Heart right ventricle (tissue), 16 donors: Measurements from ENCODE around the gene SHROOM4. TPM values are rescaled to one million over a fixed set of nuclear protein-coding genes. Genes with fewer than 3 reads are reported as not detected.

ENCODE experiments used
- ATAC-seq, 8 donors: fragments of 200-7000 bp; cut with Tn5 transposase; one replicate each; pipeline ENCODE4 v1.9.1; 2020; ENCODE audit warnings: mild to moderate bottlenecking in 8 of 8, moderate library complexity in 8 of 8, moderate number of reproducible peaks in 1 of 8
- DNase-seq, 2 donors: peaks; one replicate each; pipeline ENCODE4 v3.0.0-alpha.2; 2020
- H3K27ac ChIP-seq, 10 donors: fragments of 200-600 bp; sonication (generic) in 2 of 10; one replicate each; pipeline versions ENCODE4 v1.5.0 to v1.8.0; 2020 to 2022; ENCODE audit warnings: mild to moderate bottlenecking in 3 of 10
- H3K27me3 ChIP-seq, 7 donors: fragments of 200-600 bp; one replicate each; pipeline ENCODE4 v1.8.0; 2021 to 2022; ENCODE audit warnings: mild to moderate bottlenecking in 2 of 7
- H3K36me3 ChIP-seq, 9 donors: fragments of 200-600 bp; sonication (generic) in 1 of 9; one replicate each; pipeline versions ENCODE4 v1.5.0 to v1.8.0; 2020 to 2022; ENCODE audit warnings: mild to moderate bottlenecking in 2 of 9
- H3K4me1 ChIP-seq, 9 donors: fragments of 200-600 bp; sonication (generic) in 1 of 9; one replicate each; pipeline versions ENCODE4 v1.5.0 to v1.8.0; 2020 to 2022; ENCODE audit warnings: mild to moderate bottlenecking in 4 of 9
- H3K4me3 ChIP-seq, 10 donors: fragments of 200-600 bp; sonication (generic) in 2 of 10; one replicate each; pipeline versions ENCODE4 v1.5.0 to v1.8.0; 2020 to 2022; ENCODE audit warnings: mild to moderate bottlenecking in 7 of 10, moderate library complexity in 2 of 10
- H3K9me3 ChIP-seq, 11 donors: fragments of 200-600 bp in 10 of 11; sonication (generic) in 2 of 11; one replicate each; pipeline versions ENCODE4 v1.5.0 to v1.8.0; 2013 to 2022; ENCODE audit warnings: mild to moderate bottlenecking in 2 of 11, control low read depth in 1 of 11, moderate library complexity in 1 of 11
- CTCF ChIP-seq, 9 donors: fragments of 200-600 bp; sonication (generic) in 2 of 9; IDR thresholded peaks; one replicate each; pipeline versions ENCODE4 v1.5.0 to v1.8.0; 2021 to 2022; ENCODE audit warnings: antibody characterized with exemption in 9 of 9, mild to moderate bottlenecking in 5 of 9, moderate library complexity in 1 of 9
- WGBS, 2 donors: extraction: QIAGEN DNeasy Blood & Tissue Kit; methylation state at CpG; one replicate each; pipeline ENCODE4 v1.1.7; 2013; ENCODE audit warnings: inconsistent platforms in 1 of 2; 5-methylcytosine and 5-hydroxymethylcytosine counted together
- intact Hi-C, 10 donors: fragments of 100-400 bp; cut with DNase I; formaldehyde crosslinking; loops; one replicate each; pipeline versions ENCODE4 v1.11.1 to v1.14.2; 2022
- polyA plus RNA-seq, 2 donors: library from polyadenylated mRNA; stranded (reverse); fragments of 200-250 nt; gene quantifications; one replicate each; pipeline ENCODE4 v1.2.3, GENCODE V29; 2013
- total RNA-seq, 10 donors: library from RNA; stranded (reverse); fragmentation: NEBNext Ultra II Directional in 3 of 10; extraction: Animal tissue kit (Norgen Biotek cat#: 25700) in 3 of 10; gene quantifications; one replicate each; pipeline versions ENCODE4 v1.2.1 to v1.2.4, GENCODE V29; 2021 to 2023
- donor health status: Arrhythmogenic right ventricular cardiomyopathy.
- donor health status: ischemic (EF 13 %, LVEDD 7.1; RV severe dilation, severe dysfunction).
- donor health status: healthy with polysubstance abuse.
- donor health status: DM: no; HTN: yes; CAD: no.
- donor health status: DM: no; HTN: no; CAD: no.
- donor health status: ischemic (EF 25% LVEDD 6.9; RV normal size, moderate dysfunction).
- donor health status: ischemic (EF 25% LVEDD 5.7; RV mildly dilated, moderate dysfunction).
- donor health status: healthy.
- donor health status: DM: yes; HTN: yes; CAD: no.
- donor health status: Ischemic cardiomyopathy.
- donor health status: ischemic (EF 35%, LVEDD 5.7; RV mildly dilated, moderate dysfunction).
- donor health status: nonischemic (EF 11% LVEDD 7.7; RV severe dilation, severe dysfunction).
- donor health status: DM: yes; HTN: yes; CAD: no.
- donor health status: PGD.
- donor health status: ischemic (EF 29% LVEDD 5.4; RV normal size, mild dysfunction).
- donor health status: nonischemic (EF 23%, LVEDD 6.1; RV moderate dilation, normal function).

The SHROOM4 gene
- total and polyA plus RNA-seq, 12 donors = 3.6 to 17.9 (median 11.0) TPM

GRCh38 chrX:50668860-50669259 lies 145.1 kb downstream of the SHROOM4 start:
- intact Hi-C loops = no loop called here
- Histone ChIP-seq H3K9me3 (no peaks in the 10 kb centered on the region), H3K27ac (no peak overlapping the region), H3K4me1 (peaks cover 0 to 14% (median 0%) of the 10 kb centered on the region in 9 donors), H3K27me3 (peaks cover 0 to 65% (median 0%) of the 10 kb centered on the region in 7 donors), H3K36me3 (no peaks in the 10 kb centered on the region), H3K4me3 (no peak overlapping the region)
- DNase-seq (no peak), ATAC-seq (no peak)
- no peak for TF ChIP-seq CTCF (IDR thresholded peaks at IDR 0.05)
- WGBS, 2 donors = 91 to 100% methylated on average over 1 of the region's 1 CpG

GRCh38 chrX:50648156-50648555 lies 165.8 kb downstream of the SHROOM4 start:
- H3K27me3 ChIP-seq = peaks cover 0 to 13% (median 0%) of the 10 kb centered on the region in 7 donors
- DNase-seq = no peak
- no peak for ATAC-seq
- no peaks in the 10 kb centered on the region for H3K36me3 ChIP-seq
- H3K27ac ChIP-seq = peak overlapping the region in 2 of 10 donors; percentile 16 to 68
- TF ChIP-seq CTCF (IDR thresholded peaks at IDR 0.05) = no peak
- intact Hi-C loops = no loop called here
- no peaks in the 10 kb centered on the region for H3K9me3 ChIP-seq
- H3K4me1 ChIP-seq = peaks cover 0 to 36% (median 12%) of the 10 kb centered on the region in 9 donors
- no peak overlapping the region for H3K4me3 ChIP-seq

- peak overlapping the region in 9 of 10 donors; percentile 9 to 64 (median 50) for H3K27ac ChIP-seq
- H3K9me3 ChIP-seq = no peaks in the 10 kb centered on the region
- no peak for DNase-seq
- H3K27me3 ChIP-seq = peaks cover 0 to 9% (median 0%) of the 10 kb centered on the region in 7 donors
- H3K36me3 ChIP-seq = no peaks in the 10 kb centered on the region
- peak overlapping the region in 2 of 10 donors; percentile 15 to 54 for H3K4me3 ChIP-seq
- H3K4me1 ChIP-seq = peaks cover 0 to 36% (median 12%) of the 10 kb centered on the region in 9 donors
- ATAC-seq = no peak
- intact Hi-C loops = loop anchor here in 2 of 10 donors (5.0 kb wide), 1 partner anchor 33 kb away; no protein-coding TSS in a partner anchor
- TF ChIP-seq CTCF (IDR thresholded peaks at IDR 0.05) = no peak
Observed at GRCh38 chrX:50644496-50644895, 169.5 kb downstream of the SHROOM4 start.

- peak overlapping the region; percentile 14 to 56 (median 44) for H3K4me3 ChIP-seq
- DNase-seq (peak; percentile 34 to 43), ATAC-seq (peak; percentile 75 to 89 (median 84))
- peaks cover 0 to 36% (median 12%) of the 10 kb centered on the region in 9 donors for H3K4me1 ChIP-seq
- H3K9me3 ChIP-seq = no peaks in the 10 kb centered on the region
- WGBS, 2 donors = 52 to 57% methylated on average over 7 of the region's 7 CpGs
- peaks cover 0 to under 1% (median 0%) of the 10 kb centered on the region in 7 donors for H3K27me3 ChIP-seq
- H3K27ac ChIP-seq = peak overlapping the region in 9 of 10 donors; percentile 50 to 80 (median 68)
- no peaks in the 10 kb centered on the region for H3K36me3 ChIP-seq
- intact Hi-C loops = loop anchor here in 2 of 10 donors (5.0 kb wide), 1 partner anchor 34 kb away; no protein-coding TSS in a partner anchor
- TF ChIP-seq CTCF (IDR thresholded peaks at IDR 0.05) = no peak
Observed at GRCh38 chrX:50643525-50644137, 170.4 kb downstream of the SHROOM4 start.
